SK-N-SH (cell line): ENCODE data around the gene SP4.

Experiments used
- GABPA ChIP-seq: IDR thresholded peaks from 2 replicates; pipeline ENCODE4 v1.4.0; 2012; ENCODE audit warnings: low read depth, mild to moderate bottlenecking
- MEF2A ChIP-seq: IDR thresholded peaks from 2 replicates; pipeline ENCODE4 v1.4.0; 2012; ENCODE audit warnings: low read depth, borderline replicate concordance
- MXI1 ChIP-seq: IDR thresholded peaks from 2 replicates; pipeline ENCODE4 v1.6.1; 2012; ENCODE audit warnings: mild to moderate bottlenecking, low read depth, low read length, improper control_type of control experiment
- NRF1 ChIP-seq: IDR thresholded peaks from 2 replicates; pipeline ENCODE4 v1.6.1; 2012; ENCODE audit warnings: low read depth, mild to moderate bottlenecking, low read length
- POLR2AphosphoS5 ChIP-seq: IDR thresholded peaks from 2 replicates; pipeline ENCODE4 v1.6.1; 2012; ENCODE audit warnings: low read depth, low read length
- RAD21 ChIP-seq: IDR thresholded peaks from 2 replicates; pipeline ENCODE4 v1.6.1; 2012; ENCODE audit warnings: mild to moderate bottlenecking, low read length
- TAF1 ChIP-seq: IDR thresholded peaks from 2 replicates; pipeline ENCODE4 v1.6.1; 2012; ENCODE audit warnings: low read depth, mild to moderate bottlenecking, low read length, moderate library complexity, borderline replicate concordance
- TCF12 ChIP-seq: IDR thresholded peaks from 2 replicates; pipeline ENCODE4 v1.4.0; 2012
- TF ChIP-seq, protein P1 (sequence below): fragments of 200-600 bp; sonication (generic); IDR thresholded peaks from 2 replicates; pipeline ENCODE4 v1.6.1; 2017; ENCODE audit warnings: antibody characterized with exemption, mild to moderate bottlenecking, moderate library complexity
- TF ChIP-seq, protein P2 (sequence below): fragments of 150-350 bp; IDR thresholded peaks from 2 replicates; pipeline ENCODE4 v1.6.1; 2017; ENCODE audit warnings: antibody characterized with exemption, low read length, low read depth, borderline replicate concordance
- TF ChIP-seq, protein P3 (sequence below): IDR thresholded peaks from 2 replicates; pipeline ENCODE4; 2012

DNA sequence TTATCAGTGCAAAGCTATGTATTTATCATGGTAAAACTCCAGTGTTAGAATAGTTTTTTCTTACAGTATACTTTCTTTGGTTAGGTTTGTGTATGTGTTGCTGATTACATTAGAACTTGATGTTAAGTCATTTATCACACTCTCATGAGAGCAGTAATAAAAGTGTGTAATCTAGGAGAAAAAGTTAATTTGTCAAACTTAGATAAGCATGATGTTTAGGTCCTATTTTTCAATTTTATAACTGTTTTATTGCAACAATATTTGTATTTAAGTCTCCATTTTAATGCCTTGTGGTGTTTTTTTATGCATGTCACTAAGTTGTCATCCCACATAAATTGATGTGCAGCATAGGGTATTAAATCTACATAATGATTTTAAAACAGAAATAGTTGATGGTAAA, 86.2 kb downstream of the SP4 start:
- TF ChIP-seq, protein P1, sequence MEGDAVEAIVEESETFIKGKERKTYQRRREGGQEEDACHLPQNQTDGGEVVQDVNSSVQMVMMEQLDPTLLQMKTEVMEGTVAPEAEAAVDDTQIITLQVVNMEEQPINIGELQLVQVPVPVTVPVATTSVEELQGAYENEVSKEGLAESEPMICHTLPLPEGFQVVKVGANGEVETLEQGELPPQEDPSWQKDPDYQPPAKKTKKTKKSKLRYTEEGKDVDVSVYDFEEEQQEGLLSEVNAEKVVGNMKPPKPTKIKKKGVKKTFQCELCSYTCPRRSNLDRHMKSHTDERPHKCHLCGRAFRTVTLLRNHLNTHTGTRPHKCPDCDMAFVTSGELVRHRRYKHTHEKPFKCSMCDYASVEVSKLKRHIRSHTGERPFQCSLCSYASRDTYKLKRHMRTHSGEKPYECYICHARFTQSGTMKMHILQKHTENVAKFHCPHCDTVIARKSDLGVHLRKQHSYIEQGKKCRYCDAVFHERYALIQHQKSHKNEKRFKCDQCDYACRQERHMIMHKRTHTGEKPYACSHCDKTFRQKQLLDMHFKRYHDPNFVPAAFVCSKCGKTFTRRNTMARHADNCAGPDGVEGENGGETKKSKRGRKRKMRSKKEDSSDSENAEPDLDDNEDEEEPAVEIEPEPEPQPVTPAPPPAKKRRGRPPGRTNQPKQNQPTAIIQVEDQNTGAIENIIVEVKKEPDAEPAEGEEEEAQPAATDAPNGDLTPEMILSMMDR: no peak
- TF ChIP-seq TAF1 (no peak), RAD21 (no peak), MXI1 (no peak), GABPA (no peak), TCF12 (no peak), MEF2A (no peak), POLR2AphosphoS5 (no peak), NRF1 (no peak)
- TF ChIP-seq, protein P2, sequence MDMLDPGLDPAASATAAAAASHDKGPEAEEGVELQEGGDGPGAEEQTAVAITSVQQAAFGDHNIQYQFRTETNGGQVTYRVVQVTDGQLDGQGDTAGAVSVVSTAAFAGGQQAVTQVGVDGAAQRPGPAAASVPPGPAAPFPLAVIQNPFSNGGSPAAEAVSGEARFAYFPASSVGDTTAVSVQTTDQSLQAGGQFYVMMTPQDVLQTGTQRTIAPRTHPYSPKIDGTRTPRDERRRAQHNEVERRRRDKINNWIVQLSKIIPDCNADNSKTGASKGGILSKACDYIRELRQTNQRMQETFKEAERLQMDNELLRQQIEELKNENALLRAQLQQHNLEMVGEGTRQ: no peak
- TF ChIP-seq, protein P3, sequence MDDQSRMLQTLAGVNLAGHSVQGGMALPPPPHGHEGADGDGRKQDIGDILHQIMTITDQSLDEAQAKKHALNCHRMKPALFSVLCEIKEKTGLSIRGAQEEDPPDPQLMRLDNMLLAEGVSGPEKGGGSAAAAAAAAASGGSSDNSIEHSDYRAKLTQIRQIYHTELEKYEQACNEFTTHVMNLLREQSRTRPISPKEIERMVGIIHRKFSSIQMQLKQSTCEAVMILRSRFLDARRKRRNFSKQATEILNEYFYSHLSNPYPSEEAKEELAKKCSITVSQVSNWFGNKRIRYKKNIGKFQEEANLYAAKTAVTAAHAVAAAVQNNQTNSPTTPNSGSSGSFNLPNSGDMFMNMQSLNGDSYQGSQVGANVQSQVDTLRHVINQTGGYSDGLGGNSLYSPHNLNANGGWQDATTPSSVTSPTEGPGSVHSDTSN: no peak
